ENCODE data around the gene CCDC195.

Gene CCDC195

GRCh38 chr2:224751996-224752698 lies 36.0 kb upstream of the CCDC195 start:
- Histone ChIP-seq H3K27ac (ENCODE audit: poor library complexity, severe bottlenecking) (no peak overlapping the region), H3K4me1 (ENCODE audit: insufficient read depth, poor library complexity, severe bottlenecking) (no peaks in the 10 kb centered on the region), H3K4me3 (ENCODE audit: severe bottlenecking) (no peak overlapping the region), H3K36me3 (ENCODE audit: low read depth) (no peaks in the 10 kb centered on the region), H3K9me3 (ENCODE audit: severe bottlenecking) (no peaks in the 10 kb centered on the region), H3K27me3 (ENCODE audit: insufficient read depth, poor library complexity, severe bottlenecking) (no peaks in the 10 kb centered on the region)
- TF ChIP-seq CTCF (IDR thresholded peaks at IDR 0.05; ENCODE audit: poor library complexity, severe bottlenecking): no peak
- DNase-seq (ENCODE audit: low spot score) (no peak), ATAC-seq (ENCODE audit: low read depth) (no peak)

GRCh38 chr2:224749136-224749535 lies 33.0 kb upstream of the CCDC195 start:
- no peak overlapping the region for H3K4me3 ChIP-seq (ENCODE audit: severe bottlenecking)
- H3K4me1 ChIP-seq (ENCODE audit: insufficient read depth, poor library complexity, severe bottlenecking): no peaks in the 10 kb centered on the region
- H3K9me3 ChIP-seq (ENCODE audit: severe bottlenecking): no peaks in the 10 kb centered on the region
- 0 out of 3 replicates have a peak, but pooled peaks have one; percentile 41 for ATAC-seq (ENCODE audit: low read depth)
- H3K36me3 ChIP-seq (ENCODE audit: low read depth): no peaks in the 10 kb centered on the region
- H3K27me3 ChIP-seq (ENCODE audit: insufficient read depth, poor library complexity, severe bottlenecking): no peaks in the 10 kb centered on the region
- TF ChIP-seq CTCF (IDR thresholded peaks at IDR 0.05; ENCODE audit: poor library complexity, severe bottlenecking): peak; percentile 22
- DNase-seq (ENCODE audit: low spot score): no peak
- no peak overlapping the region for H3K27ac ChIP-seq (ENCODE audit: poor library complexity, severe bottlenecking)

GRCh38 chr2:224747765-224748164 lies 31.6 kb upstream of the CCDC195 start:
- H3K36me3 ChIP-seq (ENCODE audit: low read depth): no peaks in the 10 kb centered on the region
- H3K4me1 ChIP-seq (ENCODE audit: insufficient read depth, poor library complexity, severe bottlenecking): no peaks in the 10 kb centered on the region
- H3K9me3 ChIP-seq (ENCODE audit: severe bottlenecking): no peaks in the 10 kb centered on the region
- ATAC-seq (ENCODE audit: low read depth) (no peak), DNase-seq (ENCODE audit: low spot score) (no peak)
- no peak overlapping the region for H3K4me3 ChIP-seq (ENCODE audit: severe bottlenecking)
- no peak overlapping the region for H3K27ac ChIP-seq (ENCODE audit: poor library complexity, severe bottlenecking)
- H3K27me3 ChIP-seq (ENCODE audit: insufficient read depth, poor library complexity, severe bottlenecking): no peaks in the 10 kb centered on the region
- no peak for TF ChIP-seq CTCF (IDR thresholded peaks at IDR 0.05; ENCODE audit: poor library complexity, severe bottlenecking)

GRCh38 chr2:224736227-224736626 lies 20.1 kb upstream of the CCDC195 start:
- TF ChIP-seq CTCF (IDR thresholded peaks at IDR 0.05; ENCODE audit: poor library complexity, severe bottlenecking): no peak
- Histone ChIP-seq H3K9me3 (ENCODE audit: severe bottlenecking) (no peaks in the 10 kb centered on the region), H3K27me3 (ENCODE audit: insufficient read depth, poor library complexity, severe bottlenecking) (no peaks in the 10 kb centered on the region), H3K4me1 (ENCODE audit: insufficient read depth, poor library complexity, severe bottlenecking) (no peaks in the 10 kb centered on the region), H3K27ac (ENCODE audit: poor library complexity, severe bottlenecking) (no peak overlapping the region), H3K4me3 (ENCODE audit: severe bottlenecking) (no peak overlapping the region), H3K36me3 (ENCODE audit: low read depth) (no peaks in the 10 kb centered on the region)
- DNase-seq (ENCODE audit: low spot score): no peak
- no peak for ATAC-seq (ENCODE audit: low read depth)

- no peak for TF ChIP-seq CTCF (IDR thresholded peaks at IDR 0.05; ENCODE audit: poor library complexity, severe bottlenecking)
- no peak for ATAC-seq (ENCODE audit: low read depth)
These were observed 18.8 kb upstream of the CCDC195 start for GRCh38 chr2:224734949-224735348.

More at GRCh38 chr2:224734949-224735348, 18.8 kb upstream of the CCDC195 start:
- no peaks in the 10 kb centered on the region for H3K9me3 ChIP-seq (ENCODE audit: severe bottlenecking)
- no peak for DNase-seq (ENCODE audit: low spot score)
- no peaks in the 10 kb centered on the region for H3K4me1 ChIP-seq (ENCODE audit: insufficient read depth, poor library complexity, severe bottlenecking)
- H3K4me3 ChIP-seq (ENCODE audit: severe bottlenecking): no peak overlapping the region
- H3K36me3 ChIP-seq (ENCODE audit: low read depth): no peaks in the 10 kb centered on the region
- no peaks in the 10 kb centered on the region for H3K27me3 ChIP-seq (ENCODE audit: insufficient read depth, poor library complexity, severe bottlenecking)
- no peak overlapping the region for H3K27ac ChIP-seq (ENCODE audit: poor library complexity, severe bottlenecking)
